GM10266 (cell line): ENCODE measurements around the gene TTBK1.
"Not testable (repeated sequence)": the region's sequence is repeated elsewhere in the genome, so short reads cannot be mapped to it uniquely, and the experiment has no call there.

Experiments used
- DNase-seq: peaks from one replicate; pipeline ENCODE4 v3.0.0; 2012; ENCODE audit errors: extremely low spot score
- CTCF ChIP-seq: IDR thresholded peaks from 2 replicates; pipeline ENCODE4 v1.5.1; 2012; ENCODE audit warnings: mild to moderate bottlenecking, low read depth; ENCODE audit not compliant: control insufficient read depth, insufficient read depth; ENCODE audit errors: missing control alignments

TTBK1 gene

GRCh38 chr6:43298565-43299337, 55.5 kb downstream of the TTBK1 start:
- TF ChIP-seq CTCF: no peak
- DNase-seq: peak; percentile 4

GRCh38 chr6:43299338-43300293, 56.3 kb downstream of the TTBK1 start:
- TF ChIP-seq CTCF: no peak
- DNase-seq: peak; percentile 4

- DNase-seq: no peak
- TF ChIP-seq CTCF: no peak
Measured at GRCh38 chr6:43301081-43301870, 58.0 kb downstream of the TTBK1 start.

- TF ChIP-seq CTCF: no peak
Measured at GRCh38 chr6:43302126-43302525, 58.8 kb downstream of the TTBK1 start.

GRCh38 chr6:43303006-43303405, 59.7 kb downstream of the TTBK1 start:
- DNase-seq: not testable (repeated sequence)

More at GRCh38 chr6:43302126-43302525, 58.8 kb downstream of the TTBK1 start:
- DNase-seq: no peak

- DNase-seq: peak; percentile 5
- no peak for TF ChIP-seq CTCF
Measured at GRCh38 chr6:43303751-43304331, 60.6 kb downstream of the TTBK1 start.

GRCh38 chr6:43304361-43304760, 61.1 kb downstream of the TTBK1 start:
- no peak for DNase-seq
- no peak for TF ChIP-seq CTCF
